T-cell (primary cell): Measurements from ENCODE around the gene ADGRD1. TPM values are rescaled to one million over a fixed set of nuclear protein-coding genes. Genes with fewer than 3 reads are reported as not detected.

Source experiments
- ATAC-seq, 4 experiments: fragments of 200-7000 bp in 3 of 4; fragments of 150-1000 bp in 1 of 4; cut with Tn5 transposase; replicated peaks in 1 of 4; 1 replicate in 3 of 4; 2 replicates in 1 of 4; pipeline ENCODE4 v1.10.0; 2021; ENCODE audit warnings: moderate library complexity in 3 of 4, mild to moderate bottlenecking in 2 of 4, moderate number of reproducible peaks in 1 of 4
- CTCF ChIA-PET, 2 donors: fragments of 300-600 bp; sonication (Branson Sonifier 250); formaldehyde crosslinking; loops; one replicate each; lab custom pipeline; 2022; ENCODE audit warnings: antibody characterized with exemption in 2 of 2; lab: Charles Lee
- POLR2A ChIA-PET, 2 donors: fragments of 300-600 bp; sonication (Branson Sonifier 250); formaldehyde crosslinking; loops; one replicate each; lab custom pipeline; 2022; ENCODE audit warnings: antibody characterized with exemption in 2 of 2; lab: Charles Lee
- DNase-seq, 35 experiments: peaks; one replicate each; pipeline versions ENCODE4 v3.0.0 to v3.0.0-alpha.2; 2013 to 2023
- H3K27ac ChIP-seq: one replicate; pipeline ENCODE4 v1.5.1; 2013; ENCODE audit warnings: low read length
- H3K27me3 ChIP-seq, 2 experiments: replicated peaks in 1 of 2; 1 replicate in 1 of 2; 2 replicates in 1 of 2; pipeline versions ENCODE4 v1.6.1 to v1.7.0; 2013; ENCODE audit warnings: low read length in 1 of 2, mixed read lengths in 1 of 2; ENCODE audit not compliant: control insufficient read depth in 2 of 2, insufficient read depth in 2 of 2; ENCODE audit errors: extremely low read depth in 1 of 2
- H3K36me3 ChIP-seq, 2 donors: 1 replicate in 1 of 2; 2 replicates in 1 of 2; pipeline versions ENCODE4 v1.6.1 to v1.7.0; 2013; ENCODE audit warnings: low read length in 1 of 2; ENCODE audit not compliant: control insufficient read depth in 2 of 2, insufficient read depth in 1 of 2; ENCODE audit errors: extremely low read depth in 1 of 2
- H3K4me1 ChIP-seq, 2 experiments: 1 replicate in 1 of 2; 2 replicates in 1 of 2; pipeline versions ENCODE4 v1.6.1 to v1.7.0; 2013; ENCODE audit warnings: low read length in 2 of 2, mixed read lengths in 1 of 2; ENCODE audit not compliant: insufficient read depth in 2 of 2, control insufficient read depth in 1 of 2; ENCODE audit errors: extremely low read depth in 1 of 2
- H3K4me3 ChIP-seq, 2 donors: 1 replicate in 1 of 2; 2 replicates in 1 of 2; pipeline versions ENCODE4 v1.5.1 to v1.7.0; 2013; ENCODE audit warnings: mild to moderate bottlenecking in 2 of 2, low read length in 1 of 2, moderate library complexity in 1 of 2; ENCODE audit not compliant: control insufficient read depth in 1 of 2; ENCODE audit errors: extremely low read depth in 1 of 2
- H3K9me3 ChIP-seq: 2 replicates; pipeline ENCODE4 v1.7.0; 2013
- H3K27ac Mint-ChIP-seq, 2 donors: one replicate each; pipeline ENCODE4 v1.8.0; 2020 to 2021; ENCODE audit warnings: mild to moderate bottlenecking in 2 of 2, mixed read lengths in 2 of 2
- H3K27me3 Mint-ChIP-seq, 2 donors: one replicate each; pipeline ENCODE4 v1.8.0; 2021 to 2022; ENCODE audit warnings: mixed read lengths in 2 of 2
- H3K36me3 Mint-ChIP-seq: one replicate; pipeline ENCODE4 v1.8.0; 2021; ENCODE audit warnings: mixed read lengths
- H3K4me1 Mint-ChIP-seq, 3 donors: one replicate each; pipeline ENCODE4 v1.8.0; 2020 to 2022; ENCODE audit warnings: mixed read lengths in 3 of 3, mild to moderate bottlenecking in 1 of 3
- H3K4me3 Mint-ChIP-seq, 3 donors: one replicate each; pipeline ENCODE4 v1.8.0; 2020 to 2022; ENCODE audit warnings: mild to moderate bottlenecking in 3 of 3, mixed read lengths in 3 of 3, moderate library complexity in 3 of 3
- H3K9me3 Mint-ChIP-seq, 3 donors: one replicate each; pipeline ENCODE4 v1.8.0; 2020 to 2022; ENCODE audit warnings: mixed read lengths in 3 of 3
- WGBS: methylation state at CpG from one replicate; pipeline ENCODE4 v1.1.5; 2013; ENCODE audit warnings: missing lambda C conversion rate; ENCODE audit not compliant: insufficient coverage; 5-methylcytosine and 5-hydroxymethylcytosine counted together
- total RNA-seq, 35 experiments: library from RNA in 6 of 35; stranded (reverse) in 6 of 35; fragments of 120-200 nt in 1 of 35; gene quantifications; one replicate each; pipeline versions ENCODE4 v1.2.1 to v1.2.4 and lab custom pipeline; 2013 to 2026

ADGRD1 gene
- total RNA-seq, 5 donors from 2014 or later (not counting 1 experiment from before 2014, with no cell fraction given) = 0.29 to 1.1 (median 0.43) TPM; not detected in 1

DNA sequence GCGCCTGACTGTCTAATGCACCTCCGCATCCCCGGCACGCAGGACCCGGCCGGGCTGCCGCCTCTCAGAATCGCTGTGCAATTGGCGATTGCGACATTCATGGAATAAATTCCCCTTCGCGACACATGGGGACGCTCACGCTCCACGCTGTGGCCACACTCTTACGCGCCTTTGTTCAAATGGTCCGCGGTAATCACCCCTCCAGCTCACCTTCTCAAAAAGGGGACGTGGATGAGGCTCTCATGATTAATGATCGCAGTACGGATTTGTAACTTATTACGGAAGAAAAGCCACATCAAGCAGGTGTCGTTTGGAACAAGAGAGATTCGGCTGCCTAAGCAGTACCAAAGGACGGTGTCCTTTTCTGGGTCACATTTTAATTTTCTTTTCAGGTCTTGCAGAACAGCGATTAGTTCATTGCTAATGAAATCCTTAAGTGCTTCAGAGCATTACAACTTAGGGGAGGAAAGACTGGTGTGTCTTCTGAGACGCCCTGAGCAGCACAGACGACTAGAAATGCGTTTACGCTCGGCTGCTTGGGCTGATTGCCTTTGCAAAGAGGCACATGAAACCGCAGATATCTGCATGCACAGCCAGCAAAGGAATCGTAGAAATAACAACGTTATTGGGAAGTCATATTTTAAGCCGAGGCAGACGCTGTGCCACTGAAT is 37.3 kb upstream of the ADGRD1 start:
- Mint-ChIP-seq H3K9me3 (peaks cover 0 to 11% (median 11%) of the 10 kb centered on the region in 3 donors), H3K36me3 (no peaks in the 10 kb centered on the region), H3K27ac (no peak overlapping the region), H3K4me1 (peaks cover 0 to 3% (median 2%) of the 10 kb centered on the region in 3 donors), H3K27me3 (peaks cover 57 to 58% of the 10 kb centered on the region in 2 donors), H3K4me3 (no peak overlapping the region)
- peaks cover 10 to 43% of the 10 kb centered on the region in 2 experiments for H3K27me3 ChIP-seq
- no peaks in the 10 kb centered on the region for H3K36me3 ChIP-seq
- H3K9me3 ChIP-seq = no peaks in the 10 kb centered on the region
- POLR2A ChIA-PET = no interaction called here
- no peak overlapping the region for H3K27ac ChIP-seq
- no peak for ATAC-seq
- WGBS = 29% methylated on average over 36 of the region's 37 CpGs
- no peak overlapping the region for H3K4me3 ChIP-seq
- H3K4me1 ChIP-seq = no peaks in the 10 kb centered on the region
- peak in 2 of 35 experiments; percentile 11 to 27 for DNase-seq
- CTCF ChIA-PET = no interaction called here

DNA sequence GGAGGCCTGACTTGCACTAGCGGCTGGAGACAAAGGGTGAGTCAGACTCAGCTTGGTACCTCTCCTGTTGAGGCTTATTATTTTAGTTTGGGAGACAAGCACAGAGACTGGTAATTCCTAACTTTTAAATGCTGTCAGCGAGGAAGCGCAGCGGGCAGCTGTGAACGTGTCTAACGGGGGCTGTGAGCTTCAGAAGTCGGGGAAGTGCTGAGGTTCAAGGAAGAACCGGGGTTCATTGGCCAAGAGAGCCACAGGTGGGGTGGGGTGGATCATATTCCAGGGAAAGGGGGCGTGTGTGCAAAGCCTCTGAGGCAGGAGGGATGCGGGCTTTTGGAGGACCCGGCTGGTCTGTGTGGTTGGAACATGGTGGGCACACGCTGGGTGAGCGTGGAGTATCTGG is 36.1 kb upstream of the ADGRD1 start:
- Mint-ChIP-seq H3K4me3 (no peak overlapping the region), H3K9me3 (no peaks in the 10 kb centered on the region), H3K27me3 (peaks cover 60 to 61% of the 10 kb centered on the region in 2 donors), H3K36me3 (no peaks in the 10 kb centered on the region), H3K27ac (no peak overlapping the region), H3K4me1 (peaks cover 0 to 3% (median 2%) of the 10 kb centered on the region in 3 donors)
- POLR2A ChIA-PET = no interaction called here
- 85% methylated on average over 11 of the region's 13 CpGs for WGBS
- CTCF ChIA-PET = no interaction called here
- H3K27ac ChIP-seq = no peak overlapping the region
- ATAC-seq (no peak), DNase-seq (no peak)
- H3K4me1 ChIP-seq = no peaks in the 10 kb centered on the region
- peaks cover 10 to 43% of the 10 kb centered on the region in 2 experiments for H3K27me3 ChIP-seq
- no peaks in the 10 kb centered on the region for H3K9me3 ChIP-seq
- no peak overlapping the region for H3K4me3 ChIP-seq
- H3K36me3 ChIP-seq = no peaks in the 10 kb centered on the region

DNA sequence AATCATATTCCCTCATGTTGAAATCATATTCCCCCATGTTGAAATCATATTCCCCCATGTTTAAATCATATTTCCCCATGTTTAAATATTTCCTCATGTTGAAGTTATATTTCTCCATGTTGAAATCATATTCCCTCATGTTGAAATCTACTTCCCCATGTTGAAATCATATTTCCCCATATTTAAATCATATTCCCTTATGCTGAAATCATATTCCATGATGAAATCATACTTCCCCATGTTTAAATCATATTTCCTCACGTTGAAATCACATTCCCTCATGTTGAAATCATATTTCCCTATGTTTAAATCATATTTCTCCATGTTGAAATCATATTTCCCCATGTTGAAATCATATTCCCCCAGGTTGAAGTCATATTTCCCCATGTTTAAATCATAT is 34.6 kb upstream of the ADGRD1 start:
- Histone ChIP-seq H3K36me3 (no peaks in the 10 kb centered on the region), H3K4me1 (no peaks in the 10 kb centered on the region), H3K9me3 (no peaks in the 10 kb centered on the region), H3K4me3 (no peak overlapping the region), H3K27ac (no peak overlapping the region), H3K27me3 (peaks cover 10 to 43% of the 10 kb centered on the region in 2 experiments)
- H3K27ac Mint-ChIP-seq = no peak overlapping the region
- POLR2A ChIA-PET = no interaction called here
- no peaks in the 10 kb centered on the region for H3K9me3 Mint-ChIP-seq
- H3K36me3 Mint-ChIP-seq = no peaks in the 10 kb centered on the region
- H3K27me3 Mint-ChIP-seq = peaks cover 57 to 59% of the 10 kb centered on the region in 2 donors
- DNase-seq (no peak), ATAC-seq (no peak)
- WGBS = 44% methylated on average over 1 of the region's 1 CpG
- CTCF ChIA-PET = no interaction called here
- peaks cover 0 to 3% (median 2%) of the 10 kb centered on the region in 3 donors for H3K4me1 Mint-ChIP-seq
- no peak overlapping the region for H3K4me3 Mint-ChIP-seq

DNA sequence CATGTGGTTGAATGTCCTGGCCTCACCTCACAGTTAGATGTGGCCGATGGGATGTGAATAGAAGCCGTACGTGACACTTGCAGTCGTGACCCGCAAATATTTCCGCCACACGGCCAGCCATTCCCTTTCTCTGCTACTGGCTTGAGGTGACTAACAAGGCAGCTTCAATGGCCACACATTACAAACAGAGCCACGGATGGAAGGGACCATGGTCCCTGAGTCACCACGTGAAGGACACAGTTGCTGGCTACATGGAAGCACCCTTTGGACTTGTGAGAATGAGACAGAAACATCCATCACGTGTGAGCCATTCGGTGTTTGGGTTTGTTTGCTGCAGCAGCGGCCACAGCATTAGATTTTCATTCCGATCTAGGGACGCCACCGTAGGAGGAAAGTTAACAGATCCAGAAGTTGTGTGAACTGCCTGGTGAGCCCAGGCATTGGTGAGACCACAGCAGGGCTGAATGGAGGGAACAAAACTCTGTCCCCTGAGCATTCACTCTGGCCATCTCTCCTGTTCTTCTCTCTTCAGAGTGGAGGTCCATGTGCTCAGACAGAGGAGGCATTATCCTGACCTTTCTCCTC is 33.5 kb upstream of the ADGRD1 start:
- no peaks in the 10 kb centered on the region for H3K36me3 ChIP-seq
- H3K4me3 ChIP-seq = no peak overlapping the region
- 74% methylated on average over 11 of the region's 15 CpGs for WGBS
- no peak overlapping the region for H3K27ac ChIP-seq
- peaks cover 10 to 48% of the 10 kb centered on the region in 2 experiments for H3K27me3 ChIP-seq
- H3K4me1 ChIP-seq = no peaks in the 10 kb centered on the region
- Mint-ChIP-seq H3K27me3 (peaks cover 52 to 53% of the 10 kb centered on the region in 2 donors), H3K4me1 (peaks cover 0 to 3% (median 2%) of the 10 kb centered on the region in 3 donors), H3K9me3 (no peaks in the 10 kb centered on the region), H3K36me3 (no peaks in the 10 kb centered on the region), H3K4me3 (no peak overlapping the region), H3K27ac (no peak overlapping the region)
- CTCF ChIA-PET = no interaction called here
- H3K9me3 ChIP-seq = no peaks in the 10 kb centered on the region
- POLR2A ChIA-PET = no interaction called here
- DNase-seq (no peak), ATAC-seq (no peak)

DNA sequence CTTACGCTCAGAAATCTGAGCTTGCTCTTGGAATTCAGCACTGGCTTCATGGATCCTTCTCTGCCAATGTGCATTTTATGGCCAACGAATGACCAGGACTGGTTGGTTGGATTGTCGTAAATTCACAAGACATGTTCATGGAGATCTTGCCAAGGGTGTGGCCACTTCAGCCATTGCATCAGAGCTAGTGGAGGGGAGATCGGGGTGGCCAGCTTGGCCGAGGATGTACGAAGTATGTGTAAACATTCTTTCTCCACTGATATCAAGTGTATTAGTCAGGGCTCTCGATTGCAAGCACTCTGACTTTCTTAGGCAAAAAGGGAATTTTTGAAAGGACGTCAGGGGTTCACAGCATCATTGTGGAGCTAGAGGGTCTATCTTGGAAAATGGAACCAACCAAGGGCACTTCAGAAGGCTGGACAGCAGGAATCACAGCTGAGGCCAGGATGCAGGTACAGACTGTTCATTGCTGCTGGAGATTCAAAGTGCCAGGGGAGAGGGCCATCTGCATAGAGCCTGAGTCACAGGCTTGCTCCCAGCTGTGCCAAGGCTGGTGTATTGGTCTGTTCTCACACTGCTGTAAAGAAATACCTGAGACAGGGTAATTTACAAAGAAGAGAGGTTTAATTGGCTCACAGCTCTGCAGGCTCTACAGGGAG is 32.9 kb upstream of the ADGRD1 start:
- H3K4me1 Mint-ChIP-seq = peaks cover 0 to 3% (median 2%) of the 10 kb centered on the region in 3 donors
- no peaks in the 10 kb centered on the region for H3K9me3 ChIP-seq
- H3K9me3 Mint-ChIP-seq = no peaks in the 10 kb centered on the region
- ChIA-PET CTCF (no interaction called here), POLR2A (no interaction called here)
- no peak for ATAC-seq
- H3K27me3 ChIP-seq = peaks cover 9 to 48% of the 10 kb centered on the region in 2 experiments
- H3K36me3 Mint-ChIP-seq = no peaks in the 10 kb centered on the region
- DNase-seq = no peak
- H3K4me1 ChIP-seq = no peaks in the 10 kb centered on the region
- no peak overlapping the region for H3K27ac ChIP-seq
- no peak overlapping the region for H3K27ac Mint-ChIP-seq
- peaks cover 53 to 58% of the 10 kb centered on the region in 2 donors for H3K27me3 Mint-ChIP-seq
- 73% methylated on average over 4 of the region's 8 CpGs for WGBS
- H3K36me3 ChIP-seq = no peaks in the 10 kb centered on the region
- no peak overlapping the region for H3K4me3 Mint-ChIP-seq
- H3K4me3 ChIP-seq = no peak overlapping the region

DNA sequence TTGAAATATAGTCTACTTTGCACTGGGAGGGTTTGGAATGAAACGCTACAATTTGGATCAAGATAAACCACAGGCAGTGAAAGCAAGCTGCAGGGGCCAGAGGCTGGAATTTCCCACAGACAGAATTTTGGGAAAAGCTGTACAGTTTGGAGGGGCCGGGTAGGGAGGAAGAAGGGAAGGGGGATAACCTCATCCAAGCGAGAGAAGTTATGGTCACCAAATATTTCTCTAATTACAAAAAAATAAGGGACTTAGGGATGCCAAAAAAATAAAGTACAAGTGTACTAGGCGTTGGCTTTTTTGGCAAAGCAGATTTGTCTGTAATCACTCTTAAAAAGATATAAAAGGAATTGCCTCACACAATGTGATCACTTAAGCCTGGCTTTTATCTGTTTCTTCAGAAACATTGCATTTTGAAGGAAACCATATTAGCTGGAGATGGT is 31.2 kb upstream of the ADGRD1 start:
- no peak overlapping the region for H3K27ac Mint-ChIP-seq
- H3K9me3 Mint-ChIP-seq = no peaks in the 10 kb centered on the region
- Histone ChIP-seq H3K36me3 (no peaks in the 10 kb centered on the region), H3K27me3 (peaks cover 3 to 38% of the 10 kb centered on the region in 2 experiments), H3K4me3 (no peak overlapping the region), H3K4me1 (no peaks in the 10 kb centered on the region), H3K9me3 (no peaks in the 10 kb centered on the region), H3K27ac (no peak overlapping the region)
- ChIA-PET CTCF (no interaction called here), POLR2A (no interaction called here)
- H3K4me3 Mint-ChIP-seq = no peak overlapping the region
- DNase-seq = no peak
- peaks cover 46 to 51% of the 10 kb centered on the region in 2 donors for H3K27me3 Mint-ChIP-seq
- H3K36me3 Mint-ChIP-seq = no peaks in the 10 kb centered on the region
- H3K4me1 Mint-ChIP-seq = no peaks in the 10 kb centered on the region
- 86% methylated on average over 2 of the region's 4 CpGs for WGBS
- ATAC-seq = no peak
